Fibroblast of villous mesenchyme (primary cell): Measurements from ENCODE around the gene CAMSAP3. TPM values are rescaled to one million over a fixed set of nuclear protein-coding genes. Genes with fewer than 3 reads are reported as not detected.

Experiments used
- DNase-seq: peaks from one replicate; pipeline ENCODE4 v3.0.0-alpha.2; 2010; ENCODE audit warnings: low read depth
- H3K4me3 ChIP-seq: 2 replicates; pipeline ENCODE4 v1.5.1; 2011; ENCODE audit warnings: low read depth, mild to moderate bottlenecking, low read length
- CTCF ChIP-seq: IDR thresholded peaks from 2 replicates; pipeline ENCODE4 v1.5.1; 2012; ENCODE audit warnings: low read depth, mild to moderate bottlenecking, low read length; ENCODE audit not compliant: insufficient read depth
- small RNA-seq: library from RNA; depleted of rRNA; stranded (forward); fragments of <200 nt; gene quantifications from one replicate; pipeline ENCODE3, GENCODE V24; 2012
- total RNA-seq: library from RNA; depleted of rRNA; stranded (reverse); fragments of >200 nt; gene quantifications from 2 replicates; pipeline ENCODE4 v1.2.3, GENCODE V29; 2012

The CAMSAP3 gene
- total RNA-seq, 1 donor, result not detected

GRCh38 chr19:7662657-7663056 lies 67.0 kb downstream of the CAMSAP3 start:
- TF ChIP-seq CTCF, result no peak
- DNase-seq, result no peak
- no peak overlapping the region for H3K4me3 ChIP-seq

GRCh38 chr19:7663706-7664105 lies 68.0 kb downstream of the CAMSAP3 start:
- no peak for TF ChIP-seq CTCF
- no peak overlapping the region for H3K4me3 ChIP-seq
- no peak for DNase-seq

GRCh38 chr19:7665076-7665475 lies 69.4 kb downstream of the CAMSAP3 start:
- peak; percentile 50 for DNase-seq

More at GRCh38 chr19:7665076-7665475, 69.4 kb downstream of the CAMSAP3 start:
- no peak overlapping the region for H3K4me3 ChIP-seq
- no peak for TF ChIP-seq CTCF

Small RNA genes lying within 50 kb of the gene (small RNA-seq; reads per million reads assigned to genes)
- gene MIR6792, result not detected

Other genes with a start within 250 kb of the CAMSAP3 start
- 30.9 and 35.0 TPM in 2 replicates for gene ARHGEF18, start 246.9 kb upstream of the CAMSAP3 start, total RNA-seq
- 2.3 and 2.6 TPM in 2 replicates for gene PEX11G, start 106.8 kb upstream of the CAMSAP3 start, total RNA-seq
- 13.8 and 20.9 TPM in 2 replicates for gene ZNF358, start 79.8 kb upstream of the CAMSAP3 start, total RNA-seq
- 5.5 and 8.6 TPM in 2 replicates for gene MCOLN1, start 73.2 kb upstream of the CAMSAP3 start, total RNA-seq
- gene PNPLA6, start 60.1 kb upstream of the CAMSAP3 start, total RNA-seq, result 101 and 106 TPM in 2 replicates
- gene XAB2, start 33.7 kb downstream of the CAMSAP3 start, total RNA-seq, result 32.0 and 34.1 TPM in 2 replicates
- gene PET100, start 33.9 kb downstream of the CAMSAP3 start, total RNA-seq, result 10.4 and 11.9 TPM in 2 replicates
- gene PCP2, start 37.9 kb downstream of the CAMSAP3 start, total RNA-seq, result 0.43 TPM in 1 of 2 replicates, not detected in the other
- 4.2 and 9.9 TPM in 2 replicates for gene STXBP2, start 41.2 kb downstream of the CAMSAP3 start, total RNA-seq
- gene RETN, start 73.2 kb downstream of the CAMSAP3 start, total RNA-seq, result not detected in 2 replicates
- gene MCEMP1, start 81.2 kb downstream of the CAMSAP3 start, total RNA-seq, result not detected in 2 replicates
- gene TRAPPC5, start 85.0 kb downstream of the CAMSAP3 start, total RNA-seq, result 29.0 and 29.8 TPM in 2 replicates
- not detected in 2 replicates for gene FCER2, start 106.3 kb downstream of the CAMSAP3 start, total RNA-seq
- not detected in 2 replicates for gene CLEC4G, start 136.2 kb downstream of the CAMSAP3 start, total RNA-seq
- gene CD209, start 151.7 kb downstream of the CAMSAP3 start, total RNA-seq, result not detected in 2 replicates
- gene CLEC4M, start 167.4 kb downstream of the CAMSAP3 start, total RNA-seq, result under 0.01 TPM in 1 of 2 replicates, not detected in the other
- 24.8 and 25.5 TPM in 2 replicates for gene EVI5L, start 234.4 kb downstream of the CAMSAP3 start, total RNA-seq